Lung (tissue), 12 donors: ENCODE measurements around the gene PCID2. TPM values are rescaled to one million over a fixed set of nuclear protein-coding genes. Genes with fewer than 3 reads are reported as not detected.

Source experiments
- ATAC-seq: fragments of 200-7000 bp; cut with Tn5 transposase; one replicate; pipeline ENCODE4 v1.9.1; 2020; ENCODE audit warnings: moderate number of reproducible peaks; ENCODE audit not compliant: insufficient read depth, low FRiP score
- DNase-seq, 3 donors: peaks; one replicate each; pipeline ENCODE4 v3.0.0-alpha.2; 2013 to 2017
- H3K27ac ChIP-seq, 2 donors: one replicate each; pipeline ENCODE4 v1.5.1; 2013; ENCODE audit warnings: mild to moderate bottlenecking in 2 of 2, moderate library complexity in 2 of 2, control low read depth in 1 of 2, inconsistent platforms in 1 of 2, low read depth in 1 of 2, low read length in 1 of 2
- H3K27me3 ChIP-seq, 3 donors: one replicate each; pipeline ENCODE4 v1.5.1; 2013; ENCODE audit warnings: low read length in 2 of 3; ENCODE audit not compliant: control insufficient read depth in 3 of 3, insufficient read depth in 3 of 3
- H3K36me3 ChIP-seq, 4 donors: one replicate each; pipeline ENCODE4 v1.5.1; 2013; ENCODE audit warnings: low read length in 4 of 4, mild to moderate bottlenecking in 1 of 4, moderate library complexity in 1 of 4; ENCODE audit not compliant: control insufficient read depth in 4 of 4, insufficient read depth in 4 of 4
- H3K4me1 ChIP-seq, 5 donors: one replicate each; pipeline ENCODE4 v1.5.1; 2013; ENCODE audit warnings: low read length in 5 of 5, mild to moderate bottlenecking in 2 of 5, moderate library complexity in 1 of 5; ENCODE audit not compliant: control insufficient read depth in 5 of 5, insufficient read depth in 5 of 5
- H3K4me3 ChIP-seq: one replicate; pipeline ENCODE4 v1.5.1; 2013; ENCODE audit warnings: mild to moderate bottlenecking, control low read depth, moderate library complexity
- H3K9ac ChIP-seq, 2 donors: one replicate each; pipeline ENCODE4 v1.5.1; 2013; ENCODE audit warnings: low read length in 2 of 2, control low read depth in 1 of 2; ENCODE audit not compliant: insufficient read depth in 1 of 2
- H3K9me3 ChIP-seq, 4 donors: one replicate each; pipeline ENCODE4 v1.5.1; 2013; ENCODE audit warnings: low read length in 3 of 4, mild to moderate bottlenecking in 1 of 4, moderate library complexity in 1 of 4; ENCODE audit not compliant: control insufficient read depth in 4 of 4, insufficient read depth in 3 of 4
- CTCF ChIP-seq: IDR thresholded peaks from 2 replicates; pipeline ENCODE4 v1.5.1; 2012; ENCODE audit warnings: mild to moderate bottlenecking; ENCODE audit errors: control extremely low read depth, extremely low read depth
- WGBS, 2 donors: extraction: QIAGEN DNeasy Blood & Tissue Kit; methylation state at CpG; one replicate each; pipeline ENCODE4 v1.1.7; 2013; 5-methylcytosine and 5-hydroxymethylcytosine counted together
- polyA plus RNA-seq, 2 donors: library from polyadenylated mRNA; stranded (reverse); fragments of 200-250 nt; gene quantifications; one replicate each; pipeline ENCODE4 v1.2.1, GENCODE V29; 2013
- total RNA-seq, 2 donors: library from RNA; depleted of rRNA in 1 of 2; stranded (reverse); fragments of >200 nt in 1 of 2; gene quantifications; one replicate each; pipeline ENCODE4 v1.2.1, GENCODE V29; 2014 to 2021
- donor health status: control.
- donor health status: control.
- donor health status: Bipolar disorder and iron deficiency.
- donor health status: healthy.
- donor health status: DM: yes; HTN: yes; CAD: no.

Gene PCID2
- total and polyA plus RNA-seq, 4 donors = 31.5 to 86.2 (median 37.3) TPM

GRCh38 chr13:113219256-113219940 lies 10.9 kb upstream of the PCID2 start:
- TF ChIP-seq CTCF = no peak
- no peak overlapping the region for H3K27ac ChIP-seq
- 88 to 95% methylated on average over 14 of the region's 14 CpGs for WGBS, 2 donors
- DNase-seq (no peak), ATAC-seq (no peak)
- peaks cover 0 to 2% (median 0%) of the 10 kb centered on the region in 4 donors for H3K9me3 ChIP-seq
- H3K9ac ChIP-seq = peak overlapping the region in 1 of 2 donors; percentile 1
- H3K27me3 ChIP-seq = no peaks in the 10 kb centered on the region
- H3K36me3 ChIP-seq = peaks cover 0 to 26% (median 21%) of the 10 kb centered on the region in 4 donors
- H3K4me3 ChIP-seq = no peak overlapping the region
- peaks cover 0 to 29% (median 21%) of the 10 kb centered on the region in 5 donors for H3K4me1 ChIP-seq

GRCh38 chr13:113218586-113218985 lies 10.1 kb upstream of the PCID2 start:
- Histone ChIP-seq H3K9ac (no peak overlapping the region), H3K27me3 (no peaks in the 10 kb centered on the region), H3K4me3 (no peak overlapping the region), H3K36me3 (peaks cover 0 to 21% (median 17%) of the 10 kb centered on the region in 4 donors), H3K27ac (no peak overlapping the region), H3K9me3 (peaks cover 0 to 2% (median 0%) of the 10 kb centered on the region in 4 donors), H3K4me1 (peaks cover 4 to 29% (median 21%) of the 10 kb centered on the region in 5 donors)
- ATAC-seq = no peak
- no peak for DNase-seq
- 76 to 81% methylated on average over 3 of the region's 3 CpGs for WGBS, 2 donors
- no peak for TF ChIP-seq CTCF

- H3K27ac ChIP-seq = peak overlapping the region; percentile 2 to 71
- no peak for TF ChIP-seq CTCF
- peaks cover 0 to 2% (median 0%) of the 10 kb centered on the region in 4 donors for H3K9me3 ChIP-seq
- H3K27me3 ChIP-seq = no peaks in the 10 kb centered on the region
- DNase-seq (peak; percentile 63 to 81 (median 79)), ATAC-seq (peak; percentile 82)
- 36 to 66% methylated on average over 7 of the region's 7 CpGs for WGBS, 2 donors
- no peak overlapping the region for H3K4me3 ChIP-seq
- peaks cover 5 to 29% (median 21%) of the 10 kb centered on the region in 5 donors for H3K4me1 ChIP-seq
- peak overlapping the region in 1 of 2 donors; percentile 16 for H3K9ac ChIP-seq
- H3K36me3 ChIP-seq = peaks cover 0 to 24% (median 9%) of the 10 kb centered on the region in 4 donors
Measured at GRCh38 chr13:113216254-113217048, 8.0 kb upstream of the PCID2 start.
